ENCODE data around the gene PDAP1. TPM values are rescaled to one million over a fixed set of nuclear protein-coding genes. Genes with fewer than 3 reads are reported as not detected.

The PDAP1 gene
- total RNA-seq, 2 experiments from 2014 or later: 35.0 to 38.0 TPM

DNA sequence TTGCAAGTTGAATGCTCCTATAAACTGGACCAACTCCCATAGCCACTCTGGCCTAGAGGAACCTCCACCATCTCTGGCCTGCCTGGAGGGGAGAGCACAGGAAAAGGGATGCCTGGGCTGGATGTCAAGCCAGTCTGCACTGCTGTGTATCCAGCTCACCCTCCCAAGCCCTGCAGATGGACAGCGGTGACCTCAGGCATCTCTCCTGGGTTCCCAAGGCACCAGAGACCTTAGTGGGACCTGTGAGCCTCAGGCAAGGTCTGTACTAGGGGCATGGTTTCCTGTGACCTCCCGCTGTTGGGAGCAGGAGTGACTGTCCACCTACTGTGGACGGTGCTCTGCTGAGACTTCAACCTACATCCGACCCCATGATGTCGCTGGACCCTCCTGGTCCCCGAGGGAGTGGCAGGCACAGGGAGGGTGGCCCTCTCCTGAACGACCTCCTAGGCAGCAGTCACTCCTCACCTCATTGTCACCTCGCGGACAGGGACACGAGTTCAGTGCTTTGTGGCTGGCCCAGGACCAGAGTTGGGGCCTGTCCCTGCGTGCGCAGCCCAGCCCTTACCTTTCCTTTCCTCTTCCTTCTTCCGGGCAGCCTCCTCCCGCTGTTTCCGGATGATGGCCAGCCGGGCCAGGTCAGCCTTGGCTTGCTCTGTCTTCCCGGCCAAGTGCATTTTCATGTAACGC is 11.0 kb downstream of the PDAP1 start:
- no peak overlapping the region for H3K27ac ChIP-seq (ENCODE audit: low read depth in 1 of 2, low read length in 2 of 2)
- ATAC-seq (ENCODE audit: poor library complexity): no peak
- Mint-ChIP-seq H3K4me1 (ENCODE audit: low read depth) (peaks cover 24% of the 10 kb centered on the region), H3K4me3 (no peak overlapping the region), H3K36me3 (ENCODE audit: low read depth) (peaks cover 93% of the 10 kb centered on the region), H3K27ac (peak overlapping the region; percentile 72), H3K9me3 (no peaks in the 10 kb centered on the region), H3K27me3 (no peaks in the 10 kb centered on the region)
- POLR2A ChIA-PET: interaction anchor here (8.7 kb wide), 1 partner anchor 11 kb away, joined by 105 read pairs; the partner anchor contains the start of genes BUD31 and PDAP1
- no peaks in the 10 kb centered on the region for H3K9me3 ChIP-seq (ENCODE audit: control insufficient read depth in 1 of 2, insufficient read depth in 1 of 2, low read length in 2 of 2)
- DNase-seq: no peak
- peaks cover 86% of the 10 kb centered on the region for H3K36me3 ChIP-seq (ENCODE audit: insufficient read depth, low read length)
- intact Hi-C loops (cut with DNase I, micrococcal nuclease): no loop called here
- peaks cover 23% of the 10 kb centered on the region for H3K4me1 ChIP-seq (ENCODE audit: insufficient read depth, low read length)
- no peak overlapping the region for H3K4me3 ChIP-seq (ENCODE audit: low read length)
- CTCF ChIA-PET: no interaction called here
- H3K27me3 ChIP-seq (ENCODE audit: control insufficient read depth in 1 of 2, insufficient read depth in 2 of 2, low read length in 2 of 2): no peaks in the 10 kb centered on the region
- TF ChIP-seq, protein P1, sequence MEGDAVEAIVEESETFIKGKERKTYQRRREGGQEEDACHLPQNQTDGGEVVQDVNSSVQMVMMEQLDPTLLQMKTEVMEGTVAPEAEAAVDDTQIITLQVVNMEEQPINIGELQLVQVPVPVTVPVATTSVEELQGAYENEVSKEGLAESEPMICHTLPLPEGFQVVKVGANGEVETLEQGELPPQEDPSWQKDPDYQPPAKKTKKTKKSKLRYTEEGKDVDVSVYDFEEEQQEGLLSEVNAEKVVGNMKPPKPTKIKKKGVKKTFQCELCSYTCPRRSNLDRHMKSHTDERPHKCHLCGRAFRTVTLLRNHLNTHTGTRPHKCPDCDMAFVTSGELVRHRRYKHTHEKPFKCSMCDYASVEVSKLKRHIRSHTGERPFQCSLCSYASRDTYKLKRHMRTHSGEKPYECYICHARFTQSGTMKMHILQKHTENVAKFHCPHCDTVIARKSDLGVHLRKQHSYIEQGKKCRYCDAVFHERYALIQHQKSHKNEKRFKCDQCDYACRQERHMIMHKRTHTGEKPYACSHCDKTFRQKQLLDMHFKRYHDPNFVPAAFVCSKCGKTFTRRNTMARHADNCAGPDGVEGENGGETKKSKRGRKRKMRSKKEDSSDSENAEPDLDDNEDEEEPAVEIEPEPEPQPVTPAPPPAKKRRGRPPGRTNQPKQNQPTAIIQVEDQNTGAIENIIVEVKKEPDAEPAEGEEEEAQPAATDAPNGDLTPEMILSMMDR (IDR thresholded peaks at IDR 0.05): no peak

DNA sequence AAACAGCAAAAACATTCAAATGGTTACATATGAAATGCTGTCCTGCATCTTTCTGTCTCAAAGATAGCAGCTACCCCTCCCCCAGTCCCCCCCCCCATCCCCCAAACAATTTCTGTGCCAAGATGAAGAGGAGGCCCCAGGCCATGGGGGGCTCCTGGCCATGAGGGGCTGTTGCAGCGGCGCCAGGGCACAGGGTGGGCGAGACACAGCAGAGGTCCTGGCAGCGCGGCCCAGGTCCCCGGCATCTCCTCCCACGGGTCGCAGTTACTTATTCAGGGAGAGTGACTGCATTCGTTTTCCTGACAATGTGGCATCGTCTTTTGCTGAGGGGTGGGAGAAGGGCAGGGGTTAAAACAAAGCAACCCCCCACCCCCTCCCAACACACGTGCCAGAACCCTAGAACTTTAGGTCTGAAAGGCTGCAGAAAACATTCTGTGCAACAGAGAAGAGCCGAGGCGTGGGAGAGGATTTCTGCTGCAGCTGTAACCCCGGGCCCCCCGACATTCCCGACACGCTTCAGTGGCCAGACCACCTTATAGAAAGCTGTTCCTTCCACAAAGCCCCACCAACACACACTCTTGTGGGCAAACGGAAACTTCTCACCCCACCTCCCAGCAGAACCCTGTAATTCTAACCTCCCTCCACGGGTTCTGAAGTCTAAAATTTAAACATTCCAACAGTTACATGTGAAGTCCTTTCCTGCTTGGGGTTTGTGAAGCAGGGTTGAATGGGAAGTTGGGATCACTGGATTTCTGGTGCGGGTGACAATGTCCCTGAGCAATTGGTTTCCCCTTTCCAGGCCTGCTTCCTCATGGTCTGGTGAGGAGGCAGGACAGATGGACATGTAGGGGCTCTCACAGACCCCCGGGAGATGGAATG is 11.7 kb downstream of the PDAP1 start:
- peaks cover 30% of the 10 kb centered on the region for H3K4me1 ChIP-seq (ENCODE audit: insufficient read depth, low read length)
- DNase-seq (no peak), ATAC-seq (ENCODE audit: poor library complexity) (no peak)
- no peak overlapping the region for H3K4me3 Mint-ChIP-seq
- ChIA-PET POLR2A (interaction anchor here (8.7 kb wide), 1 partner anchor 12 kb away, joined by 105 read pairs; the partner anchor contains the start of genes BUD31 and PDAP1), CTCF (no interaction called here)
- H3K27ac ChIP-seq (ENCODE audit: low read depth in 1 of 2, low read length in 2 of 2): peak overlapping the region in 1 of 2 donors; percentile 11
- H3K27me3 Mint-ChIP-seq: no peaks in the 10 kb centered on the region
- no peaks in the 10 kb centered on the region for H3K27me3 ChIP-seq (ENCODE audit: control insufficient read depth in 1 of 2, insufficient read depth in 2 of 2, low read length in 2 of 2)
- TF ChIP-seq, protein P1 (IDR thresholded peaks at IDR 0.05): no peak
- H3K36me3 ChIP-seq (ENCODE audit: insufficient read depth, low read length): peaks cover 91% of the 10 kb centered on the region
- H3K4me1 Mint-ChIP-seq (ENCODE audit: low read depth): peaks cover 24% of the 10 kb centered on the region
- peak overlapping the region; percentile 27 for H3K27ac Mint-ChIP-seq
- H3K4me3 ChIP-seq (ENCODE audit: low read length): no peak overlapping the region
- H3K36me3 Mint-ChIP-seq (ENCODE audit: low read depth): peaks cover 93% of the 10 kb centered on the region
- intact Hi-C loops (cut with DNase I, micrococcal nuclease): no loop called here
- no peaks in the 10 kb centered on the region for H3K9me3 ChIP-seq (ENCODE audit: control insufficient read depth in 1 of 2, insufficient read depth in 1 of 2, low read length in 2 of 2)
- H3K9me3 Mint-ChIP-seq: no peaks in the 10 kb centered on the region

DNA sequence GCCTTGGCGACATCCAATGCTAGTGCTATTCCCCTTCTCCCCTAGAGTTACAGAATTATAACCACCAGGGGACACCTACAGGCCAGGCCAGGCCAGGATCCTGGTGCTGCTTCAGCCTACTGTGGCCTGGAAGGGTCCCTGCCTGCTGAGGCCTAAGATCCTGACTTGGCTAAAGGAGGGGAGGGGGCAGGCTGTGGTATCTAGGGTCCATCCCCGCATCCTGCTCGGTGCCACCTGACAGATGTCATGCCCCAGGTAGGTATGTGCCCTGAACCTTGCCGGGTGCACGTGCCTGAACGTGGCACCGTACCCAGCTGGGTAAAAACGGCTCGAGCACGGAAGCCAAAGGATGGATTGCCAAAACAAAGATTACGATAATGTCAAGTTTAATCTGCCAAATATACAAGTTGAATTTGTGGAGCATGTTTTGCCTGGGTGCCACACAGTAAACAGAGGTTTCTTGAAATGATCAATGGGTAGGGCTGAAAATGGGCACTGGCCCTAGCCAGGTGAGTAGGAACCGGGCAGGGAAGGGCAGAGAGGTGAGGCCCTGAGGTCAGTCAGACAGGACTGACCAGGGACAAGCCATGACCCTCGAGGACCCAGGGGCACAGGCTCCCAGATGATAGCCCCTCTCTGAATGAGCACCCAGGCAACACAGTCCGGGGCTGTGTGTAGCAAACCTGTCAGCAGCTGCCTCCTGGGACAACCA is 12.6 kb downstream of the PDAP1 start:
- no peak for ATAC-seq (ENCODE audit: poor library complexity)
- DNase-seq: no peak
- H3K27me3 Mint-ChIP-seq: no peaks in the 10 kb centered on the region
- H3K4me3 Mint-ChIP-seq: no peak overlapping the region
- H3K27ac ChIP-seq (ENCODE audit: low read depth in 1 of 2, low read length in 2 of 2): no peak overlapping the region
- intact Hi-C loops (cut with DNase I, micrococcal nuclease): no loop called here
- H3K9me3 Mint-ChIP-seq: no peaks in the 10 kb centered on the region
- H3K27me3 ChIP-seq (ENCODE audit: control insufficient read depth in 1 of 2, insufficient read depth in 2 of 2, low read length in 2 of 2): no peaks in the 10 kb centered on the region
- H3K4me3 ChIP-seq (ENCODE audit: low read length): no peak overlapping the region
- H3K4me1 ChIP-seq (ENCODE audit: insufficient read depth, low read length): peaks cover 34% of the 10 kb centered on the region
- POLR2A ChIA-PET: interaction anchor here (6.0 to 8.7 kb wide), 2 partner anchors 13 to 20 kb away, joined by 37 to 105 read pairs; partner anchors contain the start of genes ARPC1B, BUD31 and PDAP1
- H3K4me1 Mint-ChIP-seq (ENCODE audit: low read depth): peaks cover 24% of the 10 kb centered on the region
- TF ChIP-seq, protein P1 (IDR thresholded peaks at IDR 0.05): no peak
- H3K9me3 ChIP-seq (ENCODE audit: control insufficient read depth in 1 of 2, insufficient read depth in 1 of 2, low read length in 2 of 2): no peaks in the 10 kb centered on the region
- CTCF ChIA-PET: no interaction called here
- peaks cover 91% of the 10 kb centered on the region for H3K36me3 Mint-ChIP-seq (ENCODE audit: low read depth)
- H3K36me3 ChIP-seq (ENCODE audit: insufficient read depth, low read length): peaks cover 94% of the 10 kb centered on the region
- peak overlapping the region; percentile 24 for H3K27ac Mint-ChIP-seq
